CD4-positive, alpha-beta T cell treated with Interleukin-4 for 1 hour (primary cell): ENCODE results near the gene CD22.

Experiments
- DNase-seq, 2 donors: peaks; one replicate each; pipeline ENCODE4 v3.0.0-alpha.2; 2020 to 2022

The CD22 gene

DNA sequence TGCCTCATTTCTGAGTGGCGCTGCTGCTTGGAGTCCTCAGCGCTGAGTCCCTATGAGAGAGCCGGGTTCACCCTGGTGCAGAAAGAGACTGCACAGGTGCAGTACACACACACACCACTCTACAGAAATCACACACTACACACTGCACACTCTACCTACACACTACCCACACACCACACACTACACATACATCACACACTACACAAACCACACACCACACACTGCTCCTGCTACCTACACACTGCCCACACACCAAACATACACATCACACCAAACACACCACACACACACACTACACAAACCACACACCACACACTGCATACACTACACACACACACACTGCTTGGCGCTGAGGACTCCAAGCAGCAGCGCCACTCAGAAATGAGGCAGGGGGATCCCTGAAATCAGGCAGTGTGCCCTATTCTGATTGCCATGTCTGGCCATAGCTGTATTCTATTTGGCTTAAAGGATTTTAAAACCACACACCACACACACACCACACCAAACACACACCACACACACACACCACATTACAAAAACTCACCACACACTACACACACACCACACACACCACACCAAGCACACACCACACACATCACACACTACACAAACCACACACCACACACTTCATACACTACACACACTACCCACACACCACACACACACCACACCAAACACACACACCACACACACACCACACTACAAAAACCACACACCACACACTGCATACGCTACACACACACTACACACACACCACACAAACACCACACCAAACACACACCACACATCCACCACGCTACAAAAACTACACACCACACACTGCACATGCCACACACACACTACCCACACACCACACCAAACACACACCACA is 32.1 kb upstream of the CD22 start:
- DNase-seq = no peak

DNA sequence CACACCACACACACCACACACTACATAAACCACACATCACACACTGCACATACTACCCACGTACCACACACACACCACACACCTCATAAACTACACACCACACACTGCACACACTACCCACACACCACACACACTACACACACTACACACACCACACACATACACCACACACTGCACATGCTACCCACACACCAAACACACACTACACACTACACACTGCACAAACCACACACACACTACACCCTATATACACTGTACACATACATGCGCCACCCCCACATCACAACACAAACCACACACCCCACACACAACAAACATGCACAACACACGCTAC is 31.5 kb upstream of the CD22 start:
- DNase-seq = no peak

DNA sequence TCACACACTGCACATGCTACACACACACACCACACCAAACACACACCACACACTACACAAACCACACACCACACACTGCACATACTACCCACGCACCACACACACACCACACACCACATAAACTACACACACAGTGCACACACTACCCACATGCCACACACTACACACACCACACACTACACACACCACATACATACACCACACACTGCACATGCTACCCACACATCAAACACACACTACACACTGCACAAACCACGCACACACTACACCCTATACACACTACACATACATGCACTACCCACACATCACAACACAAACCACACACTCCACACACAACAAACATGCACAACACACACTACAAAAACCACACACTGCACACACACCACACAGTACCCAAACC is 31.1 kb upstream of the CD22 start:
- DNase-seq = no peak

DNA sequence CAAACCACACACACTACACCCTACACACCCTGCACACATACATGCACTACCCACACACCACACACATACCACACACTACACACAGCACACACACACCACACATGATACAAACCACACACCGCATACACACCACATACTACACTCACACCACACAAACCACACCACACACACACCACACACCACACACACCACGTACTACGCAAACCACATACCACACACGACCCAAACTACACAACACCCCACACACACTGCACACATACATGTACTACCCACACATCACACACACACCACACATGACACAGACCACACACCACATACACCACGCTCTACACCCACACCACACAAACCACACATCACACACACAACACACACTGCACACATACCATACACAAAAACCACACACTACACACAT is 30.4 kb upstream of the CD22 start:
- no peak for DNase-seq

DNA sequence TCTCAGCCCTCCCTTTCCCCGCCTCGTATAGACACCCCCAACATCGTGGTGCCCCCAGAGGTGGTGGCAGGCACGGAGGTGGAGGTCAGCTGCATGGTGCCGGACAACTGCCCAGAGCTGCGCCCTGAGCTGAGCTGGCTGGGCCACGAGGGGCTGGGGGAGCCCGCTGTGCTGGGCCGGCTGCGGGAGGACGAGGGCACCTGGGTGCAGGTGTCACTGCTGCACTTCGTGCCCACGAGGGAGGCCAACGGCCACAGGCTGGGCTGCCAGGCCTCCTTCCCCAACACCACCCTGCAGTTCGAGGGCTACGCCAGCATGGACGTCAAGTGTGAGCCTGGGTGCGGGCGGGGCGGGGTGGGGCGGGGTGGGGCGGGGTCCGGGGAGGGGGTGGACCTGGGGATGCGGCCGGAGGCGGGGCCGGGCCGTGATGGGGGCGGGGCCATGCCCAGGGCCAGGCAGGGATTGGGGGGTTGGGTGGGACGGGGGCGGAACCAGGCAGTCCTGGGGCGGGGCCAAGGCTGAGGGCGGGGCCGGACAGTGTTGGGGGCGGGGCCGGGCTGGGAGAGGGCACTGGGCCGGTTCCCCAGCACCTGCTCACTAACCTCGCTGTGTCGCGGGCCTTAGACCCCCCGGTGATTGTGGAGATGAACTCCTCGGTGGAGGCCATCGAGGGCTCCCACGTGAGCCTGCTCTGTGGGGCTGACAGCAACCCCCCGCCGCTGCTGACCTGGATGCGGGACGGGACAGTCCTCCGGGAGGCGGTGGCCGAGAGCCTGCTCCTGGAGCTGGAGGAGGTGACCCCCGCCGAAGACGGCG is 29.3 kb upstream of the CD22 start:
- no peak for DNase-seq

DNA sequence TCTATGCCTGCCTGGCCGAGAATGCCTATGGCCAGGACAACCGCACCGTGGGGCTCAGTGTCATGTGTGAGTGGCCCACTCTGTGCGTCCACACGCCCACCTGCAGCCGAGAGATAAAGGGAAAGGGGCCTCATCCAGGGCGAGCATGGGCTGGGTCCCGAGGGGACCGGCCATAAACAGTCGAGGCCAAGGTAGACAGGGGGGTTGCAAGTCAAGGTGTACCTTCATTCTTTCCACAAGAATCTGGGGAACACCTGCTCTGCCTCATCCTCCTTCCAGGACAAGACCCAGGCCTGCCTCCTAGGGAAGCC is 28.7 kb upstream of the CD22 start:
- no peak for DNase-seq

DNA sequence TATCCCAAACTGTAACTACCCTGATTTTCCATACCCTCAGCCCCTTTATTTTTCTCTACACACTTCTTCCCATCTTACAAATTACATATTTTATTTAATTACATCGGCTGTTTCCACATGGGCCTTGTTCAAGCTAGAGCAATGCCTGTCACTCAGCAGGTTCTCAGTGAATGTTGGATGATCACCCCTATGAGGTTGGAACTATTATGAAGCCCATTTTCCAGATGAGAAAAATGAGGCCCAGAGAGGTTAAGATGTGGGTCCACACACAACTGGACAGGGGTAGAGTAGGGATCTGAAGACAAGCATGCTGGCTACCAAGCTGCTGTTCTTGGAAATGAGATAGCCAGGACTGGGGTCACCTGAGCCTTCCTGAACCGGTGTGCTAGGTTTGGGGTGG is 27.0 kb upstream of the CD22 start:
- no peak for DNase-seq

DNA sequence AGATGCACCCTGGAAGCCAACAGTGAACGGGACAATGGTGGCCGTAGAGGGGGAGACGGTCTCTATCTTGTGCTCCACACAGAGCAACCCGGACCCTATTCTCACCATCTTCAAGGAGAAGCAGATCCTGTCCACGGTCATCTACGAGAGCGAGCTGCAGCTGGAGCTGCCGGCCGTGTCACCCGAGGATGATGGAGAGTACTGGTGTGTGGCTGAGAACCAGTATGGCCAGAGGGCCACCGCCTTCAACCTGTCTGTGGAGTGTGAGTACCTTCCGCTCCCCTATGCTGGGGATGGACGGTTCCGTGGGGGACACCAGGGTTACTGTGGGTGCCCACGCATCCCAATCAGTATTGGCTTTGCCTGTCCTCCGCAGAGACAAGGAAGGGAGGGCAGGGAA is 26.5 kb upstream of the CD22 start:
- DNase-seq = no peak

DNA sequence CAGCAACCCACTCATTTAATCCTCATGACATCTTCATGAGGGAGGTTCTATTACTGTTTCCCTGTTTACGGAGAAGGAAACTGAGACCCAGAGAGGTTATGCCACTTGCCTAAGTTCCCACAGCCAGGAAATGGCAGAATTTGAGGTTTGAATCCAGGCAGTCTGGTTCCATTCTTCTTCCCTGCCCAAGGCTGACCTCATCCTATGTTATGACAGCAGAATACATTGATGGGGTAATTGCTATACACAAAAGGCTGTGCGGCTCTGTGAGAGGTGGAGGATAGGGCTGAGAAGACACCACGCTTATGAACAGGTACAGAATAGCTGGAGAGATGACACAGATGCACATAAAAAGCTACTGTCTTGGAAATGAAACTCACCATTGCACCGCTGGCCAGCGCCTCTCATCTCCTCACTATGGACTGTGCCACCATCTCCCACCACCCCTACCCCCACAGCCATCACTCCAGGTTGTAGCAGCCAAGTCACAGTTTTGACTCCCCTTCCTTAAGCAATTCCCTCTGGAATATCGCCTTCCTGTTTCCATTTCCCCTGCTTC is 25.6 kb upstream of the CD22 start:
- no peak for DNase-seq

DNA sequence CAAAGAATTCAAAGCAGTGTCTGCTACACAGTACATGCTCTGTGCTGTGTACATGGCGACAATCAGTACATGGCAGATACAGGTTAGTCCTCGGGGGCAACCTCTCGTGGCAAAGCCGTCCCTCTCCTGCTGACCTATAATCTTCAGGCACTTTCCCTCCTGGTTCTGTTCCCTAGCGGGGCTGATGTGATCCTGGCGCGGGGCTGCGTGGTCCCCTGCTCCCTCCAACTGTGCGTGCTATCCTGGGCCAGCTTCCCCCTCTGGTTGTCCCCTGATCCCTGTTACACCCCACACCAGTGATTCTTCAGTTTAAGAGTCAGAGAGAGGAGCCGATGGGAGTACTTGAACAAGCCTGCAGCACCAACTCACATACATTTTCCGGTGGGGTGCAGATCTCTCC is 25.0 kb upstream of the CD22 start:
- no peak for DNase-seq

DNA sequence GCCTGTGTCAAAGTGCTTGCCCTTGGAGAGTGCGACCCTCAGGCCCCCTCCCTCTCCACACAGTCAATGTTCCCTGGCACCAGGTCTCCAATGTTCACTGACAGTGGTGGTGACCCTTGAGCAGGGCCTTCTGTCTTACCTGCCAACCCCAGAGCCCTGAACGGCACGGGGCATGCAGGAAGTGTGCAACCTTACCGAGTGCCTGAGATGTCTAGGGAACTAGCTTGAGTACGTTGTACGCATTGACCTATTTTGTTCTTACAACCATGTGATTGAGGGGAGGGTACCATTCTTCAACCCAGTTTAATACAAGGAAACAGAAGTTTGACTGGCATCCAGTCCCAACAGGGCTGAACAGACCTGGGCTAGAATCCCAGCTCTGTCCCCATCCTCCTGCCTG is 23.8 kb upstream of the CD22 start:
- DNase-seq = no peak

DNA sequence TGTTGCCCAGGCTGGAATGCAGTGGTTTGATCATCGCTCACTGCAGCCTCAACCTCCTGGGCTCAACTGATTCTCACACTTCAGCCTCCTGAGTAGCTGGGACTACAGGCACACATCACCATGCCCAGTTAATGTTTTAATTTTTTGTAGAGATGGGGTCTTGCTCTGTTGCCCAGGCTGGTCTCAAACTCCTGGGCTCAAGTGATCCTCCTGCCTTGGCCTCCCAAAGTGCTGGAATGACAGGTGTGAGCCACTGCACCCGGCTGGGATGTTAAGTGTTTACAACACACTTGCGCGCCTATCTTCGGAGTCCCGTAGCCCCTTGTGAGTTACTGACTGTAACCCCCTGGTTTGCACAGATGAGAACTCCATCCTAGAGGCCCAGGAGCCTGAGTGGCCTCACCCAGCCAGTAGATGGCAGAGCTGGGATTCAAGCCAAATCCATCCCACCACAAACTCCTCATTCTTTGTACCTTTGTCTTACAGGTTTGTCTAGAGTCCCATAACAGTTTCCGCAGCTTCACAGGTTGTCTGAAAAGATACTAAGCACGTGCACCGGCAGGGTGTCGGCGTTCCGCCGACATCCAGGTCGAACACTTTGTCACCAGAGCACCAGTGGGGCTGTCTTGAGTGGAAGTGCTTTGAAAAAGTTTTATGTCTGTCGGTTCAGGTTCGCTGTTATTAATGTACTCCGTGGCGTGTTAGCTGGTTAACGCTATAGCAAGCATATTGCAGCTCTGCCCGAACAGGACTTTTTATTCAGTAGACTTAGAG is 22.3 kb upstream of the CD22 start:
- no peak for DNase-seq

DNA sequence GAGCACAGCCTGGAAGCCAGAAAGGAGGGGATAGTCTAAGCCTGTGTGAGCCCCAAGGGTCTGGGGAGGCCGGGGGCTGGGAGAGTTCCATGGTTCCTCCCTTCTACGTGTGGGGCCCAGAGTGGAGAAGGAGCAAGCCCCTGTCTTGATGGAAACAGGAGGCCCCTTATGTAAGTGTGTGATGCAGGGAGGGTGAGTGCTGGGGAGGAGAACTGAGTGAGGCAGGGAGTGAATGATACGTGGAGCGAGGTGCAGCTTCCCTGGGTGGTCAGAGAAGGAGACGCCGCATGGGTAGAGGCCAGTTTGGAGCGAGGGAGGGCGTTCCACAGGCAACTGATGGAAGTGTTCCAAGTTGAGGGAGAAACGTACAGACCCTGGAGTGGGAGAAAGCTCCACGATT is 21.1 kb upstream of the CD22 start:
- DNase-seq = no peak

DNA sequence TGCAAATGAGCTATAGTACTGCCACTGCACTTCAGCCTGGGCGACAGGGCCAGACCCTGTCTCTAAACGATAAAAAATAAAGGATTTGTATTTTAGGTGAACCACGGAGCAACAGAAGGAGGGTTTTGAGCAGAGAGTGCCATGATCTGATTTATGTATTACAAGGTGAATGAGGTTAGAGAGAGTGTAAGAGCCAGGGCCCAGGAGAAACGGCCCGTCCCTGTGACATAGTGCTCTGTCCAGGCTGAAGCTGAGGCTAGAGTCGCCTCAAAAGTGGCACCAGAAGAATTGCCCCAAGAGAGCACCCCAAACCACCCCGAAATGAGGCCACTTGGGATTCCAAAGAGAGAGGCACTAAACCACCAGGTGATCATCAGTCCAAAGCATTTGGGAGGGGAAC is 20.1 kb upstream of the CD22 start:
- no peak for DNase-seq

DNA sequence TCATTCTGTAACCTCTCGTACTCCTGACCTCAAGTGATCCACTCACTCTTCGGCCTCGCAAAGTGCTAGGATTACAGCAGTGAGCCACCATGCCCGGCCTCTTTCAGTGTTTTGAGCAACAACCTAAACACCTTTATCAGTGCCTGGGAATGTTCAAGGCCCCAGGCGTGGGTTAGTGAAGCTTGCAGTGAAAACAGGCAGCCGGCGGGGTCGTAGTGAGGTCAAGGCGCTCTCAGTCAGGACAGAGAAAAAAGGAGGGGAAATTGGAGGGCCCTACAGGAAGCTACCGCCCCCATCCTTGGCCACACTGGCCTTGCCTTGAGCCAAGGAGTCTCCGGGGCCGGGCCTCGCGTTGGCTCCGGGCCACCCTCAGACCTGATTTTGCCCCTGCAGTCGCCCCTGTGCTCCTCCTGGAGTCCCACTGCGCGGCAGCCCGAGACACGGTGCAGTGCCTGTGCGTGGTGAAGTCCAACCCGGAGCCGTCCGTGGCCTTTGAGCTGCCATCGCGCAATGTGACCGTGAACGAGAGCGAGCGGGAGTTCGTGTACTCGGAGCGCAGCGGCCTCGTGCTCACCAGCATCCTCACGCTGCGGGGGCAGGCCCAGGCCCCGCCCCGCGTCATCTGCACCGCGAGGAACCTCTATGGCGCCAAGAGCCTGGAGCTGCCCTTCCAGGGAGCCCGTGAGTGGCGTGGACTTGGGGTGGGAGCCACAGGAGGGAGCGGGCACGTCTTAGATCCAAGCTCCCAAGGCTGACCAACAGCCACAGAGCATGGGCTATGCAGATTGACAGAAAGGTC is 19.3 kb upstream of the CD22 start:
- no peak for DNase-seq

DNA sequence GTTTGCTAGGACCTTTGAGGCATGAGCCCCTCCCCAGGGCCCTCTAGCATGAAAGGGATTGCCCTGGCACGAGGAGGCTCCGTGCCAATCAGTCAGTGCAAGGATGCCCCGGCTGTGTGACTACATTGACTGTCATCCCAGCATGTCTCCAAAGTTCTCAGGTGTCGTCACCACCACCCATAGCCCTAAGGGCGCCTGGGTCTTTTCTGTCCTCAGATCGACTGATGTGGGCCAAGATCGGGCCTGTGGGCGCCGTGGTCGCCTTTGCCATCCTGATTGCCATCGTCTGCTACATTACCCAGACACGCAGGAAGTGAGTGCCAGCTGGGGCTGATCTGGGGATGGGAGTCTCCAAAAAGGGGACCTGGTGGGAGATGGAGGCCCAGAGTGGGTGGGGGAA is 18.7 kb upstream of the CD22 start:
- DNase-seq = no peak

DNA sequence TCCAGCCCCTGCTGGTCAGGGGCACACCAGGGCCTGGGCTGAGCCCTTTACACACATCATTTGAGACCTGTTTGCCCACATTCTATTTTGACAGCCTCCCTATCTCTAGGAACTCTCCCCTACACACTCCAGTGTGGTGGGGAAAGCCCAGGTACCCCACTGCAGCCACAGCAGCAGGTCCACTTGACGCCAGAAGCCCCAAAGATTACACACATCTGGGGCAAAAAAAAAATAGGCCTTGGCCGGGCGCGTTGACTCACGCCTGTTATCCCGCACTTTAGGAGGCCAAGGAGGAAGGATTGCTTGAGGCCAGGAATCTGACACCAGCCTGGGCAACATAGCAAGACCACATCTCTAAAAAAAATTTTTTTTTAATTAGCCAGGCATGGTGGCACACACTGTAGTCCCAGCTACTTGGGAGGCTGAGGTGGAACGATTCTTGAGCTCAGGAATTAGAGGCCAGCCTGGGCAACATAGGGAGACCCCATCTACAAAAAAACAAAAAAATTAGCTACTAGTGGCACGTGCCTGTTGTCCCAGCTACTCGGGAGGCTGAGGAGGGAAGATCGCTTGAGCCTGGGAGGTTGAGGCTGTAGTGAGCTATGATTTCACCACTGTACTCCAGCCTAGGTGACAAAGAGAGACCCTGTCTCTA is 18.0 kb upstream of the CD22 start:
- no peak for DNase-seq

DNA sequence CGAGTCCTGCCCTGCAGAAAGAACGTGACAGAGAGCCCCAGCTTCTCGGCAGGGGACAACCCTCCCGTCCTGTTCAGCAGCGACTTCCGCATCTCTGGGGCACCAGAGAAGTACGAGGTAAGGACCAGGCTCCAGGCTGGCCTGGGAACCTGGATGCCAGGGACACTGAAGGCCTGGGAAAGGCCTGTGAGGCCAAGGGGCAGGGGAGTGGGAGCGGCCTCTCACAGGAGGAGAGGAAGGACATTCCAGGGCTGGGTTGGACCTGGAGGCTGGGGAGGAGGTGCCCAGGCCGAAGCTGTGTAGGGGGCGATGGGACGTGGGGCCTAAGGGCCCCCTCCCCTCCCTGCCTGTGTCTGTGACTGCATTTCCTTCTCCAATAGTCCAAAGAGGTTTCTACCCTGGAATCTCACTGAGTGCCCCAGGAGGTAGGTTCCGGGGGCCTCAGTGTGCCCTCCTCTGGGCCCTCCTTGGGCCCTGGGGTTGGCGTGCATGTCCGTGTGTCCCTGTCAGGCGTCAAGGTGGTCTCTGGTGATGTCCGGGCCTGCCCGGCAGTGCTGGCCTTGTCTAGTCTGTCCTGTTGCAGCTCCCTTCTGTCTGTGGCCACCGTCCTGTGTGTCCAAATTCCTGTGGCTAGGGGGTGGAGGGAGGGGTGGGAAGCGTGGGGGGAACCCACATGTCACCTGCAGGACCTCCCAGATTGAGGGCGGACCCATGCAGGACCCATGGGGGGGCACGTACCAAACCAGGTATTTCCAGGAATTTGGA is 16.9 kb upstream of the CD22 start:
- no peak for DNase-seq

DNA sequence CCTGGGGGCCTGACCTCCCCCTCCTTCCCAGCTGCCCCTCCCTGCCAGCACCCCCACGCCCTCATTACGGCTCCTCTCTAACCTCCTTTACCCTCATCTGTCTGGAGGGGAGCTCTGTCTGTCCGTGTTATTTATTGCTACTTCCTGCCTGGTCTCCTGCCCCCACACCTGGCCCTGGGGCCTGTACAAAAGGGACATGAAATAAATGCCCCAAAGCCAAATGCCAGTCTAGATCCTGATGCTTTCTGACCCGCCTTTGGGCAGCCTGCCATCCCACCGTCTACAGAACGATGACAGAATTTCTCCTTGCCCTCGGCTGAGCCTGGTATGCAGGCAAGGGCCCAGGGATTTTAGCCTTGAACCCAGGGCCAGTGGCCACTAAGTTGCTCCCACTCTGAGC is 15.4 kb upstream of the CD22 start:
- no peak for DNase-seq

DNA sequence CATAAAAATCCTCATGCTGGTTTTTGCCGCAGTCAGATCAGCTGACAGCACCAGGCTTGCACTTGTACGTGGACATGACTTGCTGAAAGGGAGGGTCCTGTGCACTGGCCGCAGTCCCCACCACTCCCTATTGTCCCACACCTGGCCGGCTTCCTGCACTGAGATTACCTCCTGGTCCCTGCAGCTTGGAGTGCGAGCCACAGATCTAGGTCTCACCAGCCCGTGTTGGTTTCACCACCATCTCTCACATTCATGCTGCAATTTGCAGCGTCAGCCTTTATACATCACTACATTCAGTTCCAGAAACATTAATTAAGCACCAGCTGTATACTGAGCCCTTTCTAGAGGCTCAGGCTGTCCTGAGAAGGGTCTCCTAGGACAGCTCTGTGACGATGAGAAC is 15.0 kb upstream of the CD22 start:
- DNase-seq = no peak

DNA sequence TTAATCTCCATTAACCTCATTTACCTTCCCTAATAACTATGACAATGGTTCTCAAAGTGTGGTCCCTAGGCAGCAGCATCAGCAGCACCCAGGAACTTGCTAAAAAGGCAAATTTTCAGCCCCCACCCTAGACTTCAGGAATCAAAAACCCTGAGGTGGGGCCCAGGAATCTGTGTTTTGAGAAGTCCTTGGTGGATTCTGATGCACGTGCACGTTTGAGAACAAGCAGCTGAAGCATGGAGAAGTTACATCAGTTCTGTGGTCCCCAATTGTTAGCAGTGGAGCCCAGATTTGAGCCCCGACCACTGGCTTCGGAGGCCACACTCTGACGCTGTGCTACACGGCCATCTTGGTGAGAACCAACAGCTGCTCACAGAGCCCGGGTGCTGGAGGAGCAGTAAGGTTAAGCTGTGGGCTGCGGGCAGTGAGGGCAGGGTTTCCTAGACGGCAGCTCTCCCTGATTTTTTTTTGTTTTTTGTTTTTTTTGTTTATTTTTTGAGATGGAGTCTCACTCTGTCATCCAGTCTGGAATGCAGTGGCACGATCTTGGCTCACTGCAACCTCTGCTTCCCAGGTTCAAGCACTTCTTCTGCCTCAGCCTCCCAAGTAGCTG is 14.0 kb upstream of the CD22 start:
- DNase-seq = no peak
